Mesendoderm (in vitro differentiated cells): ENCODE data around the gene TNFRSF12A.
A peak's percentile ranks its signal among the peaks of the same experiment; 100 is the strongest.

Source experiments
- DNase-seq: peaks from one replicate; pipeline ENCODE4 v3.0.0; 2013
- H2AK5ac ChIP-seq: 2 replicates; pipeline ENCODE4 v1.6.1; 2013; ENCODE audit warnings: low read length, inconsistent platforms
- H2BK120ac ChIP-seq: 2 replicates; pipeline ENCODE4 v1.6.1; 2013; ENCODE audit warnings: low read depth, mild to moderate bottlenecking, low read length, moderate library complexity, mixed read lengths
- H2BK15ac ChIP-seq: replicated peaks from 2 replicates; pipeline ENCODE4 v1.6.1; 2013; ENCODE audit warnings: low read depth, mild to moderate bottlenecking, moderate library complexity
- H2BK5ac ChIP-seq: 2 replicates; pipeline ENCODE4 v1.6.1; 2013; ENCODE audit warnings: low read length, inconsistent platforms
- H3K18ac ChIP-seq: 2 replicates; pipeline ENCODE4 v1.6.1; 2013; ENCODE audit warnings: mild to moderate bottlenecking, low read length, mixed read lengths
- H3K23ac ChIP-seq: one replicate; pipeline ENCODE4 v1.6.1; 2013; ENCODE audit warnings: low read length
- H3K27ac ChIP-seq: 2 replicates; pipeline ENCODE4 v1.5.1; 2013; ENCODE audit warnings: low read depth, mild to moderate bottlenecking, inconsistent platforms, low read length, moderate library complexity
- H3K27me3 ChIP-seq: 2 replicates; pipeline ENCODE4 v1.6.1; 2013; ENCODE audit warnings: low read length, control low read depth, mild to moderate bottlenecking, inconsistent platforms; ENCODE audit not compliant: insufficient read depth, poor library complexity
- H3K36me3 ChIP-seq: 2 replicates; pipeline ENCODE4 v1.6.1; 2013; ENCODE audit warnings: low read length, inconsistent platforms; ENCODE audit not compliant: control insufficient read depth, insufficient read depth
- H3K4ac ChIP-seq: one replicate; pipeline ENCODE4 v1.6.1; 2013; ENCODE audit warnings: low read depth, mild to moderate bottlenecking, low read length, moderate library complexity
- H3K4me1 ChIP-seq: 2 replicates; pipeline ENCODE4 v1.6.1; 2013; ENCODE audit warnings: low read depth, low read length, inconsistent platforms; ENCODE audit not compliant: control insufficient read depth
- H3K4me2 ChIP-seq: 2 replicates; pipeline ENCODE4 v1.6.1; 2013; ENCODE audit warnings: low read length
- H3K4me3 ChIP-seq: 2 replicates; pipeline ENCODE4 v1.5.1; 2013; ENCODE audit warnings: mild to moderate bottlenecking, low read length
- H3K56ac ChIP-seq: one replicate; pipeline ENCODE4 v1.6.1; 2013; ENCODE audit warnings: low read length
- H3K79me1 ChIP-seq: 2 replicates; pipeline ENCODE4 v1.6.1; 2013; ENCODE audit warnings: low read length, inconsistent platforms
- H3K79me2 ChIP-seq: 2 replicates; pipeline ENCODE4 v1.6.1; 2013; ENCODE audit warnings: mild to moderate bottlenecking, low read length; ENCODE audit not compliant: control insufficient read depth, insufficient read depth
- H3K9ac ChIP-seq: 2 replicates; pipeline ENCODE4 v1.6.1; 2013; ENCODE audit warnings: low read length, inconsistent platforms
- H4K5ac ChIP-seq: one replicate; pipeline ENCODE4 v1.6.1; 2013; ENCODE audit warnings: low read length
- H4K8ac ChIP-seq: one replicate; pipeline ENCODE4 v1.6.1; 2013; ENCODE audit warnings: low read depth, mild to moderate bottlenecking, control low read depth, low read length, moderate library complexity
- WGBS: extraction: QIAGEN DNeasy Blood & Tissue Kit; methylation state at CpG from one replicate; pipeline ENCODE4 v1.1.7; 2013; ENCODE audit warnings: low lambda C conversion rate, missing lambda C conversion rate; ENCODE audit not compliant: insufficient coverage; ENCODE audit errors: extremely low coverage; 5-methylcytosine and 5-hydroxymethylcytosine counted together

The TNFRSF12A gene

DNA sequence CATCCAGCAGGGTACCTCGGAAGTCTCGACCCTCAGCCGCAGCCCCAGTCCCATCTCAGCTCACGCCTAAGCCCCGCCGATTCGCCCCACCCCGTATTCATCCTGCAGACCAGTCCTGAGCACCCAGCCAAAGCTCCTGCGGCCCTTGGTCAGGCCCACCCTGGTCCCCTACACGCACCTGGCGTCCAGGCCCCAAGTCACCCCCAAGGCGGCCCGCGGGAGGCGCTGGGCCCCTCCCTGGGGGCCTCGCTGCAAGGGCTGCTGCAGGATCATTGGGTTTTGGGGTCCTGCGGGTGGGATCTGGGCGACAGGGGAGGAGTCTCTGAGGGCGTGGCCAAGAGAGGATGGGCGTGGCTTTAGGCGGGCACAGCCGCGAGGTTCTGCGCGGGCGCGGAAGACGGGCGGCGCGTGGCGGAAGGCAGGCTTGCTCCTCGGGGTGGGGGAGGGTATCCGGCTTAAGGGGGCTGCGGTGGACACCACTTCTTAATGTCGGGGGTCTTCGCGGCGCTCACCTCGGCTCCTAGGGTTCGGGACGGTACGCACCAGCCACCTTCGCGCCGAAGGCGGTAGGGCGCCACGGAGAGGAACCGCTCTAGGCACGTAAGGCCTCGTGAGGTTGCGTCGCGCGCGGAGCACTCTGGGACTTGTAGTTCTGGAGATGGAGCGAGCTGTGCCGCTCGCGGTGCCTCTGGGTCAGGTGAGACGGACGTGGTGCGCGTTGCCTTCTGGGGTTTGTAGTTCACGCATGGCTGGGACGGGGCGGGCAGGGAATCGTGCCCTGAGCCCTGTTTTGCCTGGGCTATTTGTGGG lies 3.7 kb downstream of the TNFRSF12A start, which contains the start of the genes HCFC1R1 and THOC6:
Gene HCFC1R1 (minus strand): TSS at position 274 of the 810 bp plus-strand sequence. CDS start 1 bp downstream, at position 273.
Gene THOC6 (plus strand): TSS at position 367 of the 810 bp plus-strand sequence. CDS start 292 bp downstream, at position 659.
- Histone ChIP-seq H2BK15ac (no peak within 1 kb of the TSS), H2BK5ac (peak within 1 kb of the TSS; percentile 96), H3K4me1 (peaks cover 12% of the 10 kb centered on the region), H3K27me3 (no peaks in the 10 kb centered on the region), H2AK5ac (peak within 1 kb of the TSS; percentile 78), H3K4me3 (peak within 1 kb of the TSS; percentile 61), H3K18ac (peak within 1 kb of the TSS; percentile 69), H3K36me3 (peaks cover 8% of the 10 kb centered on the region), H4K8ac (no peak within 1 kb of the TSS), H3K79me2 (peaks cover 4% of the 10 kb centered on the region), H3K23ac (peak within 1 kb of the TSS; percentile 89), H3K27ac (peak within 1 kb of the TSS; percentile 94), H2BK120ac (no peak within 1 kb of the TSS), H3K56ac (peak within 1 kb of the TSS; percentile 96), H3K4ac (no peak within 1 kb of the TSS), H3K79me1 (peaks cover 5% of the 10 kb centered on the region), H3K4me2 (peak within 1 kb of the TSS; percentile 85), H3K9ac (peak within 1 kb of the TSS; percentile 90), H4K5ac (no peak within 1 kb of the TSS)
- DNase-seq, result peak; percentile 100
- no CpG with 5 or more reads among the region's 69 CpGs for WGBS

DNA sequence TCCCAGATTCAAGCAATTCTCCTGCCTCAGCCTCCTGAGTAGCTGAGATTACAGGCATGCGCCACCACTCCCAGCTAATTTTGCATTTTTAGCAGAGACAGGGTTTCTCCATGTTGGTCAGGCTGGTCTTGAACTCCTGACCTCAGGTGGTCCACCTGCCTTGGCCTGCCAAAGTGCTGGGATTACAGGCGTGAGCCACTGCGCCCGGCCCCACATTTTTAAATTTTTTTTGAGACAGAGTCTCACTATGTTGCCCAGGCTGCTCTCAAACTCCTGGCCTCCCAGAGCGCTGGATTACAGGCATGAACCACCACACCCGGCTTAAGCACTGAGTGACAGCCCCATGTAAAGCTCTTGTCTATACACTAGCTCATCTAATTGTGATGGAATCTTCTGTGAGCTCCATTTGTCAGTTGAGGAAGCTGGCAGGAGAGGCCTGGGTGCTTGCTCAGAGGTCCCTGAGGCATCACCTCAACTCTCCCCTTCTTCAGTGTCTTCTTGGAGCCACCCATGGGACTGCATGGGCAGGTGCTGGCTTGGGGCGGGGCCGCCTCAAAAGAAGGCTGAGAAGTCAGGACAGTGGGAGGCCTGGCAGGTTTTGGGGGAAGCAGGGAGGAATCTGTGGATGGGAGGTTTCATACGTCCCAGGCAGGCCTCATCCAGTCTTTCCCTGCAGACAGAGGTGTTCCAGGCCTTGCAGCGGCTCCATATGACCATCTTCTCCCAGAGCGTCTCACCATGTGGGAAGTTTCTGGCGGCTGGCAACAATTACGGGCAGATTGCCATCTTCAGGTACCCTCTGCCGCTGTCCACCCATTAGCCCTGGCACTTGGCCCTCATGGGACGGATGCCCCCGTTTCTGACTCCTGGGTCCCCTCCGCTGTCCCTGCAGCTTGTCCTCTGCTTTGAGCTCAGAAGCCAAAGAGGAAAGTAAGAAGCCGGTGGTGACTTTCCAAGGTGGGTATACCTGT lies 5.1 kb downstream of the TNFRSF12A start:
- WGBS, result no CpG with 5 or more reads among the region's 18 CpGs
- DNase-seq, result no peak
- H3K56ac ChIP-seq, result no peak overlapping the region

DNA sequence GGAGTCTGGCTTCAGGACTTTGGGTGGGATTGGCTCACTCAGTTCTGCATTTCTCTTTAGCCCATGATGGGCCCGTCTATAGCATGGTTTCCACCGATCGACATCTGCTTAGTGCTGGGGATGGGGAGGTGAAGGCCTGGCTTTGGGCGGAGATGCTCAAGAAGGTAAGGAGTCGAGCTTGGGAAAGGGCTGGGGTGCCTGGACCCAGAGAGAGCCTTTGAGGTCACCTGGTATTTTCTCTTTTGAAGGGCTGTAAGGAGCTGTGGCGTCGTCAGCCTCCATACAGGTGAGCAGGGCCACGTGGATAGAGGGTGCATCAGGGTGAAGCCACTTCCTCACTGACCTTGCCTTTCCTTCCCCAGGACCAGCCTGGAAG lies 5.8 kb downstream of the TNFRSF12A start:
- no peak overlapping the region for H4K5ac ChIP-seq
- no peak overlapping the region for H2BK120ac ChIP-seq
- H2AK5ac ChIP-seq, result no peak overlapping the region
- no peak overlapping the region for H3K4me2 ChIP-seq
- H3K18ac ChIP-seq, result no peak overlapping the region
- WGBS, result no CpG with 5 or more reads among the region's 8 CpGs
- H3K4ac ChIP-seq, result no peak overlapping the region
- no peak overlapping the region for H2BK15ac ChIP-seq
- no peak overlapping the region for H3K9ac ChIP-seq
- H2BK5ac ChIP-seq, result no peak overlapping the region
- H3K27ac ChIP-seq, result no peak overlapping the region
- no peak overlapping the region for H3K23ac ChIP-seq
- no peak for DNase-seq
- H3K56ac ChIP-seq, result no peak overlapping the region
- peaks cover 12% of the 10 kb centered on the region for H3K4me1 ChIP-seq
- H3K79me1 ChIP-seq, result peaks cover 5% of the 10 kb centered on the region
- H4K8ac ChIP-seq, result no peak overlapping the region
- H3K36me3 ChIP-seq, result peaks cover 8% of the 10 kb centered on the region
- H3K79me2 ChIP-seq, result no peaks in the 10 kb centered on the region
- H3K4me3 ChIP-seq, result no peak overlapping the region
- H3K27me3 ChIP-seq, result no peaks in the 10 kb centered on the region

More for the DNA sequence above, 5.1 kb downstream of the TNFRSF12A start:
- no peak overlapping the region for H2AK5ac ChIP-seq
- peaks cover 4% of the 10 kb centered on the region for H3K79me2 ChIP-seq
- H3K4me1 ChIP-seq, result peaks cover 12% of the 10 kb centered on the region
- no peak overlapping the region for H3K27ac ChIP-seq
- H3K4me2 ChIP-seq, result no peak overlapping the region
- no peak overlapping the region for H3K9ac ChIP-seq
- no peak overlapping the region for H3K18ac ChIP-seq
- peaks cover 8% of the 10 kb centered on the region for H3K36me3 ChIP-seq
- no peak overlapping the region for H2BK15ac ChIP-seq
- H2BK120ac ChIP-seq, result no peak overlapping the region
- no peak overlapping the region for H4K8ac ChIP-seq
- no peak overlapping the region for H2BK5ac ChIP-seq
- no peaks in the 10 kb centered on the region for H3K27me3 ChIP-seq
- H3K79me1 ChIP-seq, result peaks cover 5% of the 10 kb centered on the region
- H3K23ac ChIP-seq, result no peak overlapping the region
- no peak overlapping the region for H4K5ac ChIP-seq
- H3K4ac ChIP-seq, result no peak overlapping the region
- H3K4me3 ChIP-seq, result no peak overlapping the region

DNA sequence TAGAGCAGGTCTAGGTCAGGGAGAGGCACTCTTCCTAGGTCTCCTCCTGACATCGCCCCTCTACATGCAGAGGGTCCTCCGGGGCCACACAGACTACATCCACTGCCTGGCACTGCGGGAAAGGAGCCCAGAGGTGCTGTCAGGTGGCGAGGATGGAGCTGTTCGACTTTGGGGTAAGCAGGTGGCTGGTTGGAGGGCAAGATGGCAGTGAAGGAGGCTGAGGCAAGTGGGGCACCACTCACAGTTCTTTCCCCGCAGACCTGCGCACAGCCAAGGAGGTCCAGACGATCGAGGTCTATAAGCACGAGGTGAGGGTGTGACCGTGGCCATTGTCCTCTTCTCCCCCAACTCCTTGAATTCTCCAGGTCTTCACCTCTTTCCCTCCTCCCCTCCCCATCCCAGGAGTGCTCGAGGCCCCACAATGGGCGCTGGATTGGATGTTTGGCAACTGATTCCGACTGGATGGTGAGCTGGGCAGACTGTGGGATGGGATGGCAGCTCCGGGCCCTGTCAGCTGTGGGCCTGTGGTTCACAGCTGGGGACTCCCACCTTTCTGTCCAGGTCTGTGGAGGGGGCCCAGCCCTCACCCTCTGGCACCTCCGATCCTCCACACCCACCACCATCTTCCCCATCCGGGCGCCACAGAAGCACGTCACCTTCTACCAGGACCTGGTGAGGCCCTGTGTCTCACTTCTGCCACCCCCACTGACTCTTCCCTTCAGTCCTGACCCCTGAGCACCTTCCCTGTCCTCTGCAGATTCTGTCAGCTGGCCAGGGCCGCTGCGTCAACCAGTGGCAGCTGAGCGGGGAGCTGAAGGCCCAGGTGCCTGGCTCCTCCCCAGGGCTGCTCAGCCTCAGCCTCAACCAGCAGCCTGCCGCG lies 6.7 kb downstream of the TNFRSF12A start:
- WGBS, result no CpG with 5 or more reads among the region's 24 CpGs
- H2BK15ac ChIP-seq, result no peak overlapping the region
- H3K4me2 ChIP-seq, result no peak overlapping the region
- H3K79me2 ChIP-seq, result no peaks in the 10 kb centered on the region
- no peak overlapping the region for H4K8ac ChIP-seq
- no peak overlapping the region for H3K9ac ChIP-seq
- no peak overlapping the region for H2AK5ac ChIP-seq
- no peak overlapping the region for H3K4ac ChIP-seq
- H3K56ac ChIP-seq, result no peak overlapping the region
- DNase-seq, result no peak
- H3K23ac ChIP-seq, result no peak overlapping the region
- H3K27me3 ChIP-seq, result no peaks in the 10 kb centered on the region
- no peak overlapping the region for H2BK5ac ChIP-seq
- H3K18ac ChIP-seq, result no peak overlapping the region
- H3K36me3 ChIP-seq, result peaks cover 8% of the 10 kb centered on the region
- no peak overlapping the region for H4K5ac ChIP-seq
- no peak overlapping the region for H3K4me3 ChIP-seq
- no peak overlapping the region for H3K27ac ChIP-seq
- peaks cover 5% of the 10 kb centered on the region for H3K79me1 ChIP-seq
- no peak overlapping the region for H2BK120ac ChIP-seq
- H3K4me1 ChIP-seq, result peaks cover 11% of the 10 kb centered on the region

DNA sequence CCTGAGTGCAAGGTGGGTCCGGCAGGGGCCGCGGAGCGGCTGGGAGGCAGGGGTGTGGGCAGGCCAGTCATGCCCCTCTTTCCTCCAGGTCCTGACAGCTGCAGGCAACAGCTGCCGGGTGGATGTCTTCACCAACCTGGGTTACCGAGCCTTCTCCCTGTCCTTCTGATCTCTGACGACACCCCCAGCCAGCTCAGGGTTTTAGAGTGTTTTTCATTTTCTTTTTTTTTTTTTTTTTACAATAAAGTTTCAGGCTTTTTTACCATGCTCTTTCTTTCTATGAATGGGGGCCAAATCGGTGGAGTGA lies 7.3 kb downstream of the TNFRSF12A start:
- peaks cover 8% of the 10 kb centered on the region for H3K36me3 ChIP-seq

More for the DNA sequence above, 7.3 kb downstream of the TNFRSF12A start:
- Histone ChIP-seq H3K27me3 (no peaks in the 10 kb centered on the region), H2AK5ac (no peak overlapping the region), H3K79me2 (no peaks in the 10 kb centered on the region), H2BK120ac (no peak overlapping the region), H3K79me1 (peaks cover 5% of the 10 kb centered on the region), H3K9ac (no peak overlapping the region), H3K4ac (no peak overlapping the region), H3K4me3 (no peak overlapping the region), H3K4me2 (no peak overlapping the region), H4K8ac (no peak overlapping the region), H3K23ac (no peak overlapping the region), H3K56ac (no peak overlapping the region), H4K5ac (no peak overlapping the region), H3K27ac (no peak overlapping the region), H2BK15ac (no peak overlapping the region), H3K18ac (no peak overlapping the region), H2BK5ac (no peak overlapping the region), H3K4me1 (peaks cover 8% of the 10 kb centered on the region)
- no CpG with 5 or more reads among the region's 8 CpGs for WGBS
- DNase-seq, result no peak
